Panc1 (cell line): ENCODE data around the gene TPPP. TPM values are rescaled to one million over a fixed set of nuclear protein-coding genes. Genes with fewer than 3 reads are reported as not detected.
A peak's percentile ranks its signal among the peaks of the same experiment; 100 is the strongest.
"Not testable (repeated sequence)": the region's sequence is repeated elsewhere in the genome, so short reads cannot be mapped to it uniquely, and the experiment has no call there.

Experiments
- ATAC-seq: fragments of 200-7000 bp; cut with Tn5 transposase; 2 replicates; pipeline ENCODE4 v1.9.1; 2020; ENCODE audit warnings: mild to moderate bottlenecking, moderate library complexity
- BruUV-seq: library from RNA; stranded (reverse); fragments of 400-500 nt; replicated peaks from 2 replicates; lab custom pipeline; 2021; lab: Mats Ljungman, UMichigan
- CTCF ChIA-PET: fragments of 300-600 bp; sonication (Branson Sonifier 250); formaldehyde crosslinking; loops from one replicate; lab custom pipeline; 2022; ENCODE audit warnings: antibody characterized with exemption; lab: Charles Lee
- POLR2A ChIA-PET: fragments of 300-600 bp; sonication (Branson Sonifier 250); formaldehyde crosslinking; loops from one replicate; lab custom pipeline; 2022; ENCODE audit warnings: antibody characterized with exemption; lab: Charles Lee
- DNase-seq: peaks from one replicate; pipeline ENCODE4 v3.0.0-alpha.2; 2010; ENCODE audit warnings: low read depth, low spot score
- H3K27ac ChIP-seq: 2 replicates; pipeline ENCODE4 v1.5.1; 2011; ENCODE audit warnings: mild to moderate bottlenecking, low read length, inconsistent platforms
- H3K27me3 ChIP-seq: fragments of 200-500 bp; sonication (Bioruptor generic); 2 replicates; pipeline ENCODE4 v1.6.0; 2014; ENCODE audit warnings: low read length, inconsistent platforms; ENCODE audit not compliant: control insufficient read depth, insufficient read depth
- H3K36me3 ChIP-seq: fragments of 200-500 bp; sonication (Bioruptor generic); 2 replicates; pipeline ENCODE4 v1.5.1; 2014; ENCODE audit warnings: inconsistent platforms, mild to moderate bottlenecking, low read length, moderate library complexity; ENCODE audit not compliant: control insufficient read depth, insufficient read depth
- H3K4me1 ChIP-seq: 2 replicates; pipeline ENCODE4 v1.5.1; 2011; ENCODE audit warnings: inconsistent platforms, mild to moderate bottlenecking, low read length, moderate library complexity; ENCODE audit not compliant: control insufficient read depth, insufficient read depth
- H3K4me3 ChIP-seq, 2 experiments: 2 replicates each; pipeline ENCODE4 v1.5.1; 2011 to 2012; ENCODE audit warnings: low read depth in 2 of 2, low read length in 2 of 2, mild to moderate bottlenecking in 2 of 2, inconsistent platforms in 1 of 2, moderate library complexity in 1 of 2
- H3K9me3 ChIP-seq: fragments of 200-500 bp; sonication (Bioruptor generic); 2 replicates; pipeline ENCODE4 v1.5.1; 2014; ENCODE audit warnings: low read depth, mild to moderate bottlenecking, inconsistent platforms, low read length, moderate library complexity; ENCODE audit not compliant: control insufficient read depth, insufficient read depth
- in situ Hi-C: cut with HindIII; loops from 2 replicates; pipeline ENCODE4 v1.10.0; 2016; ENCODE audit warnings: low sequenced_read_pairs, low pct_unique_long_range_greater_than_20kb
- intact Hi-C: fragments of 100-400 bp; cut with micrococcal nuclease; formaldehyde crosslinking; loops from one replicate; pipeline ENCODE4 v1.10.0; 2022; ENCODE audit not compliant: unreplicated experiment
- total RNA-seq: library from RNA; stranded (reverse); gene quantifications from one replicate; pipeline ENCODE4 v1.2.1, GENCODE V29; 2021; ENCODE audit not compliant: unreplicated experiment

The TPPP gene
- total RNA-seq, 1 experiment from 2014 or later: 0.98 TPM

DNA sequence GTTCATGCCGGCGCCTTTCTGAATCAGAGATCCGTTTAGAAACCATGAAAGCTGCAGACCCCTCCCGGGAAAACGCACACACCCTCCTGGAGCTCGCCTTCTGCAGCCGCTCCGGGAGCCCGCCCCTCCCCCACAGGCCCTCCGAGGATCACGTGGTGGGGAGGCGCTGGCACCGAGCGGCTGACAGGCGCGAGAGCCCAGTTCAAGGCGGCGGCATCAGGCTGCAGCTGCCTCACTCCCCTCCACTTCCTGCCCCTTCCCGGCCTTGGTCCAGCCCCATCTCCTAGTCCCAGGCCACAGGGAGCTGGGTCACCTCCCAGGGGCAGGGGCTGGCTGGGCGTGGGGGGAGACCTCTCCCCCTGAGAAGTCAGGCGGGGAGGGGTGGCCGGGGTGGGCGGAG, 2.1 kb downstream of the TPPP start:
- H3K27ac ChIP-seq, CTCF ChIA-PET, H3K4me1 ChIP-seq, H3K4me3 ChIP-seq, H3K9me3 ChIP-seq, intact Hi-C loops, in situ Hi-C loops, BruUV-seq, POLR2A ChIA-PET, H3K36me3 ChIP-seq, DNase-seq, H3K27me3 ChIP-seq: not testable (repeated sequence)
- peak; percentile 66 for ATAC-seq

GRCh38 chr5:690293-690692, 2.9 kb downstream of the TPPP start:
- H3K36me3 ChIP-seq, ATAC-seq, H3K27ac ChIP-seq, intact Hi-C loops, H3K9me3 ChIP-seq, POLR2A ChIA-PET, BruUV-seq, CTCF ChIA-PET, in situ Hi-C loops, H3K4me1 ChIP-seq, DNase-seq, H3K4me3 ChIP-seq, H3K27me3 ChIP-seq: not testable (repeated sequence)

- ATAC-seq, H3K4me1 ChIP-seq, H3K9me3 ChIP-seq, DNase-seq, H3K4me3 ChIP-seq, POLR2A ChIA-PET, H3K36me3 ChIP-seq, H3K27me3 ChIP-seq, in situ Hi-C loops, H3K27ac ChIP-seq, CTCF ChIA-PET, BruUV-seq: not testable (repeated sequence)
- intact Hi-C loops: loop anchor here (10.0 kb wide), 1 partner anchor 86 kb away; no protein-coding TSS in a partner anchor
Measured at GRCh38 chr5:688348-689010, 4.7 kb downstream of the TPPP start.

- in situ Hi-C loops: not testable (repeated sequence)
Measured at GRCh38 chr5:686936-687335, 6.2 kb downstream of the TPPP start.

GRCh38 chr5:686172-686523, 7.0 kb downstream of the TPPP start:
- H3K27ac ChIP-seq, POLR2A ChIA-PET, DNase-seq, H3K9me3 ChIP-seq, CTCF ChIA-PET, H3K4me3 ChIP-seq, H3K4me1 ChIP-seq, BruUV-seq, H3K36me3 ChIP-seq, in situ Hi-C loops, ATAC-seq, H3K27me3 ChIP-seq: not testable (repeated sequence)
- intact Hi-C loops: loop anchor here (10.0 kb wide), 1 partner anchor 89 kb away; no protein-coding TSS in a partner anchor

More at GRCh38 chr5:686936-687335, 6.2 kb downstream of the TPPP start:
- DNase-seq, CTCF ChIA-PET, H3K9me3 ChIP-seq, BruUV-seq, H3K27ac ChIP-seq, H3K27me3 ChIP-seq, H3K36me3 ChIP-seq, H3K4me1 ChIP-seq, POLR2A ChIA-PET, H3K4me3 ChIP-seq, ATAC-seq: not testable (repeated sequence)
- intact Hi-C loops: loop anchor here (10.0 kb wide), 1 partner anchor 88 kb away; no protein-coding TSS in a partner anchor
